22Rv1 (cell line): ENCODE data around the gene CD93.

Source experiments
- H3K27ac ChIP-seq: fragments of 450-650 bp; 2 replicates; pipeline ENCODE4 v1.5.1; 2017
- ZFX ChIP-seq: fragments of 450-650 bp; IDR thresholded peaks from 2 replicates; pipeline ENCODE4 v1.6.1; 2017; ENCODE audit warnings: antibody characterized with exemption, borderline replicate concordance
- TF ChIP-seq, protein P1 (sequence below): fragments of 450-650 bp; IDR thresholded peaks from 2 replicates; pipeline ENCODE4 v1.5.1; 2017; ENCODE audit warnings: mild to moderate bottlenecking

Gene CD93, protein sequence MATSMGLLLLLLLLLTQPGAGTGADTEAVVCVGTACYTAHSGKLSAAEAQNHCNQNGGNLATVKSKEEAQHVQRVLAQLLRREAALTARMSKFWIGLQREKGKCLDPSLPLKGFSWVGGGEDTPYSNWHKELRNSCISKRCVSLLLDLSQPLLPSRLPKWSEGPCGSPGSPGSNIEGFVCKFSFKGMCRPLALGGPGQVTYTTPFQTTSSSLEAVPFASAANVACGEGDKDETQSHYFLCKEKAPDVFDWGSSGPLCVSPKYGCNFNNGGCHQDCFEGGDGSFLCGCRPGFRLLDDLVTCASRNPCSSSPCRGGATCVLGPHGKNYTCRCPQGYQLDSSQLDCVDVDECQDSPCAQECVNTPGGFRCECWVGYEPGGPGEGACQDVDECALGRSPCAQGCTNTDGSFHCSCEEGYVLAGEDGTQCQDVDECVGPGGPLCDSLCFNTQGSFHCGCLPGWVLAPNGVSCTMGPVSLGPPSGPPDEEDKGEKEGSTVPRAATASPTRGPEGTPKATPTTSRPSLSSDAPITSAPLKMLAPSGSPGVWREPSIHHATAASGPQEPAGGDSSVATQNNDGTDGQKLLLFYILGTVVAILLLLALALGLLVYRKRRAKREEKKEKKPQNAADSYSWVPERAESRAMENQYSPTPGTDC

DNA sequence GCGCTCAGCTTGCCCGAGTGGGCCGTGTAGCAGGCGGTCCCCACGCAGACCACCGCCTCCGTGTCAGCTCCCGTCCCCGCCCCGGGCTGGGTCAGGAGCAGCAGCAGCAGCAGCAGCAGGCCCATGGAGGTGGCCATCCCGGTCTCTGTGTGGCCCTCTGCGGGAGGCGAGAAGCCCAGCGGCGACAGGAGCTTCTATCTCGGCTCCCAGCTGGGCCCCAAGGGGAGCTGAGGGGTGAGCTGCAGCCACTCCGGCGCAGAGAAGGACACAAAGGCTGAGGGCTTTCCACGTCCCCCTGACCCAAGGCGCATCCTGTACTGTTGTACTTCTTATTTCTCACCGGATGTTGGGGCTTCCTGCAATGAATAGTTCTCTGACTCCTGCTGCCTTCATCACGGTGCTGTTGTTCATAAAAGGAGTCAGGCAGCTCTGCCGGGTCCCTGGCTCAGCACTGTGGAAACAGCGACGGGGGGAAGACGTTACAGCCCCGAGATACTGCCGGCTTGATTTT lies at the start of gene CD93:
TSS of gene CD93 (minus strand) at position 269 of the 511 bp plus-strand sequence. CDS start at position 137, 132 bp downstream.
- TF ChIP-seq, protein P1, sequence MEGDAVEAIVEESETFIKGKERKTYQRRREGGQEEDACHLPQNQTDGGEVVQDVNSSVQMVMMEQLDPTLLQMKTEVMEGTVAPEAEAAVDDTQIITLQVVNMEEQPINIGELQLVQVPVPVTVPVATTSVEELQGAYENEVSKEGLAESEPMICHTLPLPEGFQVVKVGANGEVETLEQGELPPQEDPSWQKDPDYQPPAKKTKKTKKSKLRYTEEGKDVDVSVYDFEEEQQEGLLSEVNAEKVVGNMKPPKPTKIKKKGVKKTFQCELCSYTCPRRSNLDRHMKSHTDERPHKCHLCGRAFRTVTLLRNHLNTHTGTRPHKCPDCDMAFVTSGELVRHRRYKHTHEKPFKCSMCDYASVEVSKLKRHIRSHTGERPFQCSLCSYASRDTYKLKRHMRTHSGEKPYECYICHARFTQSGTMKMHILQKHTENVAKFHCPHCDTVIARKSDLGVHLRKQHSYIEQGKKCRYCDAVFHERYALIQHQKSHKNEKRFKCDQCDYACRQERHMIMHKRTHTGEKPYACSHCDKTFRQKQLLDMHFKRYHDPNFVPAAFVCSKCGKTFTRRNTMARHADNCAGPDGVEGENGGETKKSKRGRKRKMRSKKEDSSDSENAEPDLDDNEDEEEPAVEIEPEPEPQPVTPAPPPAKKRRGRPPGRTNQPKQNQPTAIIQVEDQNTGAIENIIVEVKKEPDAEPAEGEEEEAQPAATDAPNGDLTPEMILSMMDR: no peak
- TF ChIP-seq ZFX: no peak
- no peak within 1 kb of the TSS for H3K27ac ChIP-seq

DNA sequence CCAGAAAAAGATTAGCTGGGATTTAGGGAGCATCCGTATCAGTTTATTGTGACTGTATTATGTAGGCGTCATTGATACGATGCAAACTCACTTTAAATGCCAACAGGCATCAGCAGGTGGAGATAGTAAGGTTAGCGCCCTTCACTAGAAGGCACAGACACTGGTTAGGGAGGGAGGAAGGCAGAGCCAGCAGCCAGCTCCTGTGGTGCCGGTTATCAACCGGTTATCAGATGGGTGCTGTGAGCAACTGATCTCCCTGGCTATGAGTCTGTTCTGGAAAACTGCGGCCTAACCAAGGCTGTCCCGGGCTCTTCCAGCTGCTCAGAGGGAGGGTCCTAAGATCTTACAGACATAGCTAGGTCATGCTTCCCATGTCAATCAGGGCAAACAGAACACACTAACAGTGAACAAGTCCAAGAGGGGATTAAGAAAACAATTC lies 47.5 kb upstream of the CD93 start:
- H3K27ac ChIP-seq: no peak overlapping the region
- TF ChIP-seq, protein P1: no peak
- TF ChIP-seq ZFX: no peak

DNA sequence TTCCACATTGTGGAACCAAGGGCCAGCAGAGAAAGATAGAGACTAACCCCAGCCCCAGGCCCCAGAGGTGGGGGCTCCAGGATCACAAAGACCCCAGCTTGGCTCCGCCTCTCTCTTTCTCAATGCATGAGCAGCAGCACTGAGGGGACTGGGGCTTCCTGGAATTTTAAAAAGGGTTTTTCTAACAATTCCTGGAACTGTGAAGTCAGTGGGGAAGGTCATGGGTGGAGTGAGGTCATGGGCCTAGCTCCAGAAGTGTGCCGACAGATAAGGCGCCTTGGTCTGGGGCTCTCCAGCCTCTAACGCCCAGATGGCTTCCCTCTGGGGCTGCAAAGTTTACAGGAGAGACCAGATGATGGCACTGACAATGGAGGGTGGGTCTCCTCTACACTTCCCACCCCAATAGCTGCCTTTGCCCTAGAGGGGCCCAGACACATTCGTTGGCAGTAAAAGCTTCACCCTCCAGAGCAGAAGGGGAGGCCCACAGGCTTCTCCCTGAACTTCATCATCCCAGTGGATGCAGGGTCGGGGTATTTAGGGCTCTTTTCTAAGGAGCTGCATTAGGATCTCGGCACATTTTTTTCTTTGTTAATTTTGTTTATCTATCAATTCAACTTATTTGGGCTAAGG lies 46.9 kb upstream of the CD93 start:
- TF ChIP-seq, protein P1: no peak
- no peak for TF ChIP-seq ZFX
- H3K27ac ChIP-seq: no peak overlapping the region

DNA sequence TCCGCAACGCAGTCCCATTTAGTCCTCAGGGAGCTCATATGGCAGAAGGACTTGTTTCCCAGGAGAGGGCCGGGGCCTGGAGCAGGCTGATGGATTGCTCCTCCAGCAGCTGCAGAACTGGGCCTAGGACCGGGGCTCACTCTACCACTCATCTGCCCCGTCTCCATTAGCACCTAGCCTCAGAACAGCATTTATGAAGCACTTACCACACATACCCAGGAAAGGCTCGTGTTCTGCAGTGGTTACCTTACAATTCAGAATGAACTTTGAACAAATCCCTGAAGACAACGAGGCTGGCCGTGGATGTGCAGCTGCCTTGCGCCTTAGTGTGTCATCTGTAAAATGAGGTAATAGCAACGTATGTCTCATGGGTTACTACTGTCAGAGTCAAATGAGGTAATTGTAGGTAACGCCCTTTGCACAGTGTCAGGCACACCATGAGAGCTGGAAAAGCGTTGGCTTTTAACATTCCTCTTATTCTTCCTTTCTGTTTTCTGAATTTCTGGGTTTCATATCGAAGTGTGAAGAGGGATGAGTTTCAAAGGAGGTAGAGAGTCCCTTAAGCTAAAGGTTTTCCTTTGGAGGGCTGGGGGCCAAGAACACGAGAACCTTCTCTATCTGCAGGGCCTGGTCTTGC lies 46.3 kb upstream of the CD93 start:
- TF ChIP-seq, protein P1: no peak
- no peak for TF ChIP-seq ZFX
- no peak overlapping the region for H3K27ac ChIP-seq

DNA sequence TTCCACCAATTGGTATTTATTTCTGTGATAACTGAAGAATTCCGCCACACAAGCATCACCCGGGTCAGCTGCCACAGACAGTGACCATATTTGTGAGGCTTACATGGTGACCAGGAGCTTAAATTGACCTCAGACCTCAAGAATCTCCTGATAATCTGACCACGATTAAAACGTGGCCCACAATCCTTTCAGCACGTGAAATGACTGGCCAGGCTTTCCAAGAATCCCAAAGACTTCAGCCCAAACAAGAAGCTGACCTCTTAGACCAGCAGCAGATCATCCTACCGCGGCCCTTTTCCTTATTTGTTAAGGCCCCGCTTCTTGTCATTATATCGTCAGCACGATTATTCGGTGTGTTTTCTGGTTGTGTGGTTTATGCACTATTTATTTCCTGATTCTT lies 45.6 kb upstream of the CD93 start:
- H3K27ac ChIP-seq: no peak overlapping the region
- TF ChIP-seq, protein P1: no peak
- TF ChIP-seq ZFX: no peak

DNA sequence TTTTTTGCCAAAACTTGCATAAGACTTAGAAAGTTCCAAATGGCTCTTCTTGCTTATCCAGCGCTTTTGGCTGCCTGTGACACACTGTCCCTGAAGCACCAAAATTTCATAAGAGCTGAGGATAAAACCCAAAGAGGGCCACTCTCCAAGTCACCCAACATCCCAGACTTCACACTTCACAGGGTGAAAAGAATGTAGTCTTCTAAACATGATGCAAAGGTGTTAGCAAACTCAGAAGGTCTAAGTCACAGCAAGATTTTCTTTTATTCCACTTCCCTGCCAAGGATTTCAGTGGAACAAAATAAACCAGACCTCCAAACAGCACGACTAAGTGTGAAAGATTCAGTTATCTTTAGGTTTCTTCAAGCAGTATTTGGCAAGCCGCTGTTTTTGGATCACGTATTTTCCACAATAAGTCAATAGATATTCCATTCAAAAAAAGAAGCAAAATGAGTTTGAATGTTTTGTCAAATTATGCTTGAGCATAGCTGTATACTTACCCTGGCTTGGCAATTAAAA lies 44.6 kb upstream of the CD93 start:
- no peak overlapping the region for H3K27ac ChIP-seq
- TF ChIP-seq, protein P1: no peak
- TF ChIP-seq ZFX: no peak
